22Rv1 (cell line): ENCODE data around the gene ANKS1B.

Experiments
- H3K27ac ChIP-seq: fragments of 450-650 bp; 2 replicates; pipeline ENCODE4 v1.5.1; 2017
- ZFX ChIP-seq: fragments of 450-650 bp; IDR thresholded peaks from 2 replicates; pipeline ENCODE4 v1.6.1; 2017; ENCODE audit warnings: antibody characterized with exemption, borderline replicate concordance
- TF ChIP-seq, protein P1 (sequence below): fragments of 450-650 bp; IDR thresholded peaks from 2 replicates; pipeline ENCODE4 v1.5.1; 2017; ENCODE audit warnings: mild to moderate bottlenecking

Gene ANKS1B

DNA sequence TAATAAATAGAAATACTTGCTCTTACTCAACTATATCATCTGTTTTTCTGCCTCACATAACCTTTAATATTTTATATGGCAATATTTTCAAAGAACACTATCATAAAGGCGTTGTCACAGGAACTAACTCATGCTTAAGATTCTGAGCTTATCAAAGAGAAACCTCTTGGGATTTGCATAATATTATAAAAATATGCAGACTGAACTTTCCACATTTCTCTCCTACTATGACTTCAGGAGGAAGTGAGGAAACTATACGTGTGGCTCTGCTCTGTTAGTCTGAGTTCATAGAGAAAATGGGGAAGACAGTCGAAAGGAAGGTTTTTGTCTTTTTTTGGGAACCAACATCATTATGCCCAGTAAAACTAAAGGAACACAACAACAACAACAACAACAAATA is 212.5 kb downstream of the ANKS1B start:
- no peak for TF ChIP-seq ZFX
- TF ChIP-seq, protein P1, sequence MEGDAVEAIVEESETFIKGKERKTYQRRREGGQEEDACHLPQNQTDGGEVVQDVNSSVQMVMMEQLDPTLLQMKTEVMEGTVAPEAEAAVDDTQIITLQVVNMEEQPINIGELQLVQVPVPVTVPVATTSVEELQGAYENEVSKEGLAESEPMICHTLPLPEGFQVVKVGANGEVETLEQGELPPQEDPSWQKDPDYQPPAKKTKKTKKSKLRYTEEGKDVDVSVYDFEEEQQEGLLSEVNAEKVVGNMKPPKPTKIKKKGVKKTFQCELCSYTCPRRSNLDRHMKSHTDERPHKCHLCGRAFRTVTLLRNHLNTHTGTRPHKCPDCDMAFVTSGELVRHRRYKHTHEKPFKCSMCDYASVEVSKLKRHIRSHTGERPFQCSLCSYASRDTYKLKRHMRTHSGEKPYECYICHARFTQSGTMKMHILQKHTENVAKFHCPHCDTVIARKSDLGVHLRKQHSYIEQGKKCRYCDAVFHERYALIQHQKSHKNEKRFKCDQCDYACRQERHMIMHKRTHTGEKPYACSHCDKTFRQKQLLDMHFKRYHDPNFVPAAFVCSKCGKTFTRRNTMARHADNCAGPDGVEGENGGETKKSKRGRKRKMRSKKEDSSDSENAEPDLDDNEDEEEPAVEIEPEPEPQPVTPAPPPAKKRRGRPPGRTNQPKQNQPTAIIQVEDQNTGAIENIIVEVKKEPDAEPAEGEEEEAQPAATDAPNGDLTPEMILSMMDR: no peak
- no peak overlapping the region for H3K27ac ChIP-seq

DNA sequence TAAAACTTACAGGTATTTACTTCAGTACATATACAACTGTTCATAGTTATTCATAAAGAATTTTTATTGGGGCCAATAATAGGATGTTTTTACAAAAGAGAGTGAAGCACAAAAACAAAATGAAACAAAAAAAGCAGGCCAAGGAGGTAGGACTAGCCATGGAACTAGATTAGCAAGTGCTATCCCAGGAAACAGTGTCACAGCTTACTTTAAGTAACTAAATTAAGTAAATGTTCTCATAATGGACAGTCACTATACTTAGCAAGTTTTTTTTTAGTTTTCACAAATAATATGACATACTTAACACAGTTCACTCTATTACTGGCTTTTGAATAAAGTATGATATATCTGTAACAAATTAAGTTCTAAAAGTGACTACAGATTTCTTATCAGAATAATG is 213.1 kb downstream of the ANKS1B start:
- TF ChIP-seq ZFX: no peak
- TF ChIP-seq, protein P1: no peak

DNA sequence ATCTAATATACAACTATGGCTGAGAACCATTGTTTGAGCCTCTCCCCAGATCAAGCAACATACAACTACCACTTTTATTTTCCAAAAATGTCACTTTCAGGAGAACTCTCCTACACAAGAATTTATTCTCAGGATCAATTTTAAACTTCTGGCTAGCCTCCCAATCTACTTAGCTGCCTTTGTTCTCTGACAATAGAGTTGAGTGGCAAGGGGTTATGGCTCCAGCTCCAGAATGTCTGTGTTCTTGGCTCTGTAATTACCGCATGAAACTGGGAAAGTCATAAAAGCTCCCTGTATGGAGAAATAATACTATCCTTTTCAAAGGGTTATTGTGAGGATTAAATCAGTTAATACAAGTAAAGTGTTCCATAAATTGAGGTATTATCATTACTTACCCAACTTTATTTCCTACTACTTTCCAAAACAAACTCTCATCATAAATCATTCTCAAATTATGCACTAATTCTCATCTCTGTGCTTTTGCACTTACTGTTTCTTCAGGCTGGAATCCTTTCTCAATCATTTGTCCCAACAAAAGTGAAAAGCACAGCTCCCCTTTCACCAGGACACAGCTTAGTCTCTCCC is 215.2 kb downstream of the ANKS1B start:
- TF ChIP-seq, protein P1: no peak
- TF ChIP-seq ZFX: no peak

More for the DNA sequence above, 213.1 kb downstream of the ANKS1B start:
- H3K27ac ChIP-seq: no peak overlapping the region

DNA sequence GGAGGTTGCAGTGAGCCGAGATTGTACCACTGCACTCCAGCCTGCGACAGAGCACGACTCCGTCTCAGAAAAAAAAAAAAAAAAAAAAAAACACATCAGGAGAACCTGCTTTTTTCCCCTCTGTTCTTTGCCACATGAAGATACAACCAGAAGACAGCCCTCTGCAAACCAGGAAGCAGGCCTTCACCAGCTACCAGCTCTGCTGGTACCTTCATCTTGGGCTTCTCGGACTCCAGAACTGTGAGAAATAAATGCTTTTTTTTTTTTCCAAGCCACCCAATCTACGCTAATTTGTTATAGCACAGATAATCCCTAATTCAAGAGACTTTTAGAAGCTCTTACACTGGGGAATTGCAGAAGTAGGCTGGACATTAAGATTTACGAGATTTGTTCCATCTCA is 216.0 kb downstream of the ANKS1B start:
- TF ChIP-seq, protein P1: no peak
- TF ChIP-seq ZFX: no peak
- H3K27ac ChIP-seq: no peak overlapping the region

More for the DNA sequence above, 215.2 kb downstream of the ANKS1B start:
- H3K27ac ChIP-seq: no peak overlapping the region

DNA sequence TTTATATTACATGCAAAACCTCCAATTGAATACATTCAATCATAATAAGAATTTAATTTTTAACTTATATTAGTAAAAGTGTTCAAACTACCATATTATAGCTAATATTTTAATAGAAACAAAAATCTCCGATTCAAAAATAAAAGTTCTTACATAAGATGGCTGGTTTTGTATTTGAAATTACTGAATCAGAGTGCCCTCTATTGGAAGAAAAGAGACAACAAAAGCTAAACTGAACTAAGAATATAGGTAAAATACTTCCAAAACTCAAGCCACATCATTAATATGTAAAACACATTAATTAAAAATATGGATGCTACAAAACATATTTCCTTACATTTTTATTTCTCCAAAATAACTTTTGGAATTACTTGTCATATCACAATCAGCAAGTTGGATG is 216.9 kb downstream of the ANKS1B start:
- TF ChIP-seq ZFX: no peak
- TF ChIP-seq, protein P1: peak; percentile 89

DNA sequence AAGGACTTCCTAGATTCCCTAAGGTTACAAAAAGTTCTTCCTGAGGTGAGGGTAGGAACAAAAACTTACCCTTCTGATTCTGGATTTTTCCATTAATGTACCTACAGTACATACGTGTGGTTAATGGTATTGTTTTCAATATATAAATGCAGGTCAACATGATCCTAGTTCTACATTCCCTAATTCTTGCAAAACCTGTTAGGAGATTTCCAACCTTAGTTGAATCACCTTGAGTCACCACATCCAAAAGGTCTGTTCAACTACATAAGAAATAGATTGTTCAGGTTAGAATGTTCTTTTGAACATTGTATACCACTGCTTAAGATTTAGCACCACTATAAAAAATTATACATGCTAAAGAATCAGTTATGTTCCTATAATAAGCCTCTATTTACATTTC is 218.3 kb downstream of the ANKS1B start:
- no peak overlapping the region for H3K27ac ChIP-seq
- no peak for TF ChIP-seq ZFX
- TF ChIP-seq, protein P1: no peak

More for the DNA sequence above, 216.9 kb downstream of the ANKS1B start:
- H3K27ac ChIP-seq: no peak overlapping the region

DNA sequence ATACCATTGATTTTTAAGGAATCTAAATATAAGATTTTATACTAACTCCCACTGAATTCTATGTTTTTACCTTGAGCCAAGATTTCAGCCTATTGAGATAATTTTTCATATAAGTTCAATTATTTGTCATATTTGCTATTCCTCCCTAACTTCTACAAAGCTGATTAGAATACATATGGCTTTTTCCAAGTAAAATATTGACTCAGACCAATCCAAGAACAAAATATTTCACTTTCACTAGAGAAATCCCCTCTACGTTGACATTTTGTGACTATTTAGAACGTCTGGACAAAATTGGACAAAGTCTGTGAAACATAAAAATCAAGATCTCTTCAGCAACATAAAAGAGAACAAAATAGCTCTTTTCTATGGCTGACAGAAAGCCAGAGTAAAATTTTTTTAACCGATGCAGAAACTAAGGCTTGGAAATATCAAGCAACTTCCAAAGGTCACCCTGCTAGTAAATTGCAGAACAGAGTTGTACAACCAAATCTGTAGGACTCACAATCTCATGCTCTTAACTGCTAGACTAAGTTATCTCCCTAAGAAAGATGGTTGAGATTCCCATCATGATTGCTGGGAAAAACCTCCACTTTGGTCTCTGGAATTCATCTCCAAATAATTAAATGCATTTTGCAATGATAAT is 219.1 kb downstream of the ANKS1B start:
- H3K27ac ChIP-seq: no peak overlapping the region
- TF ChIP-seq ZFX: no peak
- TF ChIP-seq, protein P1: no peak
